Measurements from ENCODE around the gene ASB14.

GRCh38 chr3:57283334-57283733, 9.2 kb downstream of the ASB14 start:
- TF ChIP-seq EZH2phosphoT487 (IDR thresholded peaks at IDR 0.05; ENCODE audit: low read length) (no peak), CTCF (IDR thresholded peaks at IDR 0.05; ENCODE audit: low read length) (no peak)

Data from MM.1S (cell line).